Sigmoid colon (tissue), 4 donors: Measurements from ENCODE around the gene LCT.

Experiments
- EP300 ChIP-seq, 4 donors: sonication (generic); formaldehyde crosslinking; IDR thresholded peaks; one replicate each; pipeline ENCODE4 v1.6.1; 2017; ENCODE audit warnings: antibody characterized with exemption in 4 of 4
- POLR2A ChIP-seq, 2 donors: fragments of 450-650 bp; IDR thresholded peaks; one replicate each; pipeline ENCODE4 v1.6.1; 2016; ENCODE audit warnings: antibody characterized with exemption in 2 of 2, mild to moderate bottlenecking in 2 of 2, moderate library complexity in 2 of 2
- TF ChIP-seq, protein P1 (sequence below), 4 experiments: fragments of 450-650 bp in 3 of 4; fragments of 200-600 bp in 1 of 4; IDR thresholded peaks; one replicate each; pipeline ENCODE4 v1.5.1; 2016 to 2019; ENCODE audit warnings: antibody characterized with exemption in 4 of 4, mild to moderate bottlenecking in 3 of 4, moderate library complexity in 2 of 4

DNA sequence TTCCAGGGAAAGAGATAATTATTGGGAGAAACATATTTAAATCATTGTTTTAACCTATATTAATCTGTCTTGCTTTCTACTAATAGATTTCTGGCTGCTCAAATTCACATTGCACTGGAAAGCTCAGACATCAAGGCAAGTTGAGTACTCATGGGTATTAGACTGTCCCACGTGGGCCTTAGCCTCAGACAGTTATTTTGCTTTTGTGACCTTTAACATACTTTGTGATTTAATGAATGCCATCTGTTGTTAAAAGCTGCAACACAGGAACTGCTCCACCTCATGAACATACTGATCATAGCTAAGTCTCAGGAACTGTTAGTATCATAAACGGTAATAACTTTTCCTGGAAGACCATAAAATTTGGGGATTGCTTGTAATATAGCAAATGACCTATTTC is 2.7 kb upstream of the LCT start:
- TF ChIP-seq, protein P1, sequence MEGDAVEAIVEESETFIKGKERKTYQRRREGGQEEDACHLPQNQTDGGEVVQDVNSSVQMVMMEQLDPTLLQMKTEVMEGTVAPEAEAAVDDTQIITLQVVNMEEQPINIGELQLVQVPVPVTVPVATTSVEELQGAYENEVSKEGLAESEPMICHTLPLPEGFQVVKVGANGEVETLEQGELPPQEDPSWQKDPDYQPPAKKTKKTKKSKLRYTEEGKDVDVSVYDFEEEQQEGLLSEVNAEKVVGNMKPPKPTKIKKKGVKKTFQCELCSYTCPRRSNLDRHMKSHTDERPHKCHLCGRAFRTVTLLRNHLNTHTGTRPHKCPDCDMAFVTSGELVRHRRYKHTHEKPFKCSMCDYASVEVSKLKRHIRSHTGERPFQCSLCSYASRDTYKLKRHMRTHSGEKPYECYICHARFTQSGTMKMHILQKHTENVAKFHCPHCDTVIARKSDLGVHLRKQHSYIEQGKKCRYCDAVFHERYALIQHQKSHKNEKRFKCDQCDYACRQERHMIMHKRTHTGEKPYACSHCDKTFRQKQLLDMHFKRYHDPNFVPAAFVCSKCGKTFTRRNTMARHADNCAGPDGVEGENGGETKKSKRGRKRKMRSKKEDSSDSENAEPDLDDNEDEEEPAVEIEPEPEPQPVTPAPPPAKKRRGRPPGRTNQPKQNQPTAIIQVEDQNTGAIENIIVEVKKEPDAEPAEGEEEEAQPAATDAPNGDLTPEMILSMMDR (IDR thresholded peaks at IDR 0.05): no peak
- TF ChIP-seq POLR2A (IDR thresholded peaks at IDR 0.05): no peak
- no peak for TF ChIP-seq EP300 (IDR thresholded peaks at IDR 0.05)
